Suprapubic skin (tissue), 4 donors: ENCODE results near the gene KIAA0825. TPM values are rescaled to one million over a fixed set of nuclear protein-coding genes. Genes with fewer than 3 reads are reported as not detected.
"Not testable (repeated sequence)": the region's sequence is repeated elsewhere in the genome, so short reads cannot be mapped to it uniquely, and the experiment has no call there.

ENCODE experiments used
- DNase-seq, 2 donors: peaks; one replicate each; pipeline ENCODE4 v3.0.0-alpha.2; 2019; ENCODE audit warnings: low spot score in 2 of 2
- H3K27ac ChIP-seq: fragments of 200-600 bp; sonication (generic); one replicate; pipeline ENCODE4 v1.5.1; 2019
- H3K27me3 ChIP-seq: fragments of 200-600 bp; sonication (generic); one replicate; pipeline ENCODE4 v1.5.1; 2019
- H3K36me3 ChIP-seq: fragments of 200-600 bp; sonication (generic); one replicate; pipeline ENCODE4 v1.5.1; 2019
- H3K4me1 ChIP-seq: fragments of 200-600 bp; sonication (generic); one replicate; pipeline ENCODE4 v1.5.1; 2019
- H3K4me3 ChIP-seq: fragments of 200-600 bp; sonication (generic); one replicate; pipeline ENCODE4 v1.5.1; 2019; ENCODE audit warnings: mild to moderate bottlenecking
- H3K9me3 ChIP-seq: fragments of 200-600 bp; sonication (generic); one replicate; pipeline ENCODE4 v1.5.1; 2019
- EP300 ChIP-seq: sonication (generic); formaldehyde crosslinking; IDR thresholded peaks from one replicate; pipeline ENCODE4 v1.6.1; 2017; ENCODE audit warnings: antibody characterized with exemption
- POLR2A ChIP-seq, 2 donors: fragments of 450-650 bp; IDR thresholded peaks; one replicate each; pipeline ENCODE4 v1.6.1; 2017; ENCODE audit warnings: antibody characterized with exemption in 2 of 2, mild to moderate bottlenecking in 2 of 2, moderate library complexity in 2 of 2
- POLR2AphosphoS5 ChIP-seq, 3 donors: sonication (generic); formaldehyde crosslinking; IDR thresholded peaks; one replicate each; pipeline ENCODE4 v1.6.1; 2017; ENCODE audit warnings: antibody characterized with exemption in 3 of 3
- WGBS: methylation state at CpG from one replicate; pipeline ENCODE4 v1.1.5; 2018; 5-methylcytosine and 5-hydroxymethylcytosine counted together
- total RNA-seq, 4 donors: library from RNA; depleted of rRNA; stranded (reverse); fragments of >200 nt; gene quantifications; one replicate each; pipeline ENCODE4 v1.1.0, GENCODE V29; 2016
- TF ChIP-seq, protein P1 (sequence below), 2 donors: fragments of 200-600 bp in 1 of 2; fragments of 450-650 bp in 1 of 2; sonication (generic) in 1 of 2; IDR thresholded peaks; one replicate each; pipeline ENCODE4 v1.5.1; 2016 to 2019; ENCODE audit warnings: antibody characterized with exemption in 2 of 2, mild to moderate bottlenecking in 1 of 2, moderate library complexity in 1 of 2

KIAA0825 gene
- total RNA-seq, 4 donors from 2014 or later = 3.4 to 5.8 (median 4.5) TPM

GRCh38 chr5:94360382-94361130 is 257.8 kb downstream of the KIAA0825 start:
- WGBS = 82% methylated on average over 4 of the region's 4 CpGs
- TF ChIP-seq, protein P1, sequence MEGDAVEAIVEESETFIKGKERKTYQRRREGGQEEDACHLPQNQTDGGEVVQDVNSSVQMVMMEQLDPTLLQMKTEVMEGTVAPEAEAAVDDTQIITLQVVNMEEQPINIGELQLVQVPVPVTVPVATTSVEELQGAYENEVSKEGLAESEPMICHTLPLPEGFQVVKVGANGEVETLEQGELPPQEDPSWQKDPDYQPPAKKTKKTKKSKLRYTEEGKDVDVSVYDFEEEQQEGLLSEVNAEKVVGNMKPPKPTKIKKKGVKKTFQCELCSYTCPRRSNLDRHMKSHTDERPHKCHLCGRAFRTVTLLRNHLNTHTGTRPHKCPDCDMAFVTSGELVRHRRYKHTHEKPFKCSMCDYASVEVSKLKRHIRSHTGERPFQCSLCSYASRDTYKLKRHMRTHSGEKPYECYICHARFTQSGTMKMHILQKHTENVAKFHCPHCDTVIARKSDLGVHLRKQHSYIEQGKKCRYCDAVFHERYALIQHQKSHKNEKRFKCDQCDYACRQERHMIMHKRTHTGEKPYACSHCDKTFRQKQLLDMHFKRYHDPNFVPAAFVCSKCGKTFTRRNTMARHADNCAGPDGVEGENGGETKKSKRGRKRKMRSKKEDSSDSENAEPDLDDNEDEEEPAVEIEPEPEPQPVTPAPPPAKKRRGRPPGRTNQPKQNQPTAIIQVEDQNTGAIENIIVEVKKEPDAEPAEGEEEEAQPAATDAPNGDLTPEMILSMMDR (IDR thresholded peaks at IDR 0.05) = no peak
- no peak for TF ChIP-seq EP300
- H3K36me3 ChIP-seq = no peaks in the 10 kb centered on the region
- no peak for DNase-seq
- H3K9me3 ChIP-seq = no peaks in the 10 kb centered on the region
- H3K4me3 ChIP-seq = no peak overlapping the region
- no peak overlapping the region for H3K27ac ChIP-seq
- H3K4me1 ChIP-seq = peaks cover 4% of the 10 kb centered on the region
- no peaks in the 10 kb centered on the region for H3K27me3 ChIP-seq

GRCh38 chr5:94359880-94360279 is 258.5 kb downstream of the KIAA0825 start:
- Histone ChIP-seq H3K36me3 (no peaks in the 10 kb centered on the region), H3K4me3 (no peak overlapping the region), H3K27me3 (no peaks in the 10 kb centered on the region), H3K4me1 (peaks cover 4% of the 10 kb centered on the region), H3K27ac (no peak overlapping the region), H3K9me3 (no peaks in the 10 kb centered on the region)
- WGBS = 96% methylated on average over 3 of the region's 3 CpGs
- no peak for TF ChIP-seq EP300
- TF ChIP-seq POLR2A (IDR thresholded peaks at IDR 0.05) = no peak
- no peak for TF ChIP-seq POLR2AphosphoS5 (IDR thresholded peaks at IDR 0.05)
- TF ChIP-seq, protein P1 (IDR thresholded peaks at IDR 0.05) = no peak
- DNase-seq = no peak

- Histone ChIP-seq H3K36me3 (no peaks in the 10 kb centered on the region), H3K27me3 (no peaks in the 10 kb centered on the region), H3K4me1 (no peaks in the 10 kb centered on the region), H3K9me3 (no peaks in the 10 kb centered on the region), H3K4me3 (no peak overlapping the region), H3K27ac (no peak overlapping the region)
- DNase-seq = no peak
- TF ChIP-seq EP300 (no peak), POLR2A (IDR thresholded peaks at IDR 0.05) (no peak), POLR2AphosphoS5 (IDR thresholded peaks at IDR 0.05) (no peak)
- TF ChIP-seq, protein P1 (IDR thresholded peaks at IDR 0.05) = no peak
These were observed 262.6 kb downstream of the KIAA0825 start for GRCh38 chr5:94355811-94356210.

DNA sequence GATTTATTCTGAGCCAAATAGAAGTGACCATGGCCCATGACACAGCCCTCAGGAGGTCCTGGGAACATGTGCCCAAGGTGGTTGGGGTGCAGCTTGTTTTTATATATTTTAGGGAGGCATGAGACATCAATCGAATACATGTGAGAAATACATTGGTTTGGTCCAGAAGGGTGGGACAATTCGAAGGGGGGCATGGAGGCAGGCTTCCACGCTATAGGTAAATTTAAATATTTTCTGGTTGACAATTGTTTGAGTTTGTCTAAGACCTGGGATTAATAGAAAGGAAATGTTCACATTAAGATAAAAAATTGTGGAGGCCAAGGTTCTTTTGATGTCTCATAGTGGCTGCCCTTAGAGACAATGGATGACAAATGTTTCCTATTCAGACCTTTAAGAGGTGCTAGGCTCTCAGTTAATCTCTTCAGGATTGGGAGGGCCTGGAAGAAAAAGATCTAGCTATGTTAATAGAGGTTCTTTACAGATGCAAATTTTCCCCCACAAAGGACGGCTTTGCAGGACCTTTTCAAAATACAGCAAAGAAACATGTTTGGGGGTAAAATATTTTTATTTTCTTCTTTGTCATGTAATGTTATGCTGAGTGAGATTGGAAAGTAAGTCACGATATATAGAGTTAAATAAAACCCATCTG is 263.4 kb downstream of the KIAA0825 start:
- WGBS = 76% methylated on average over 5 of the region's 5 CpGs
- not testable (repeated sequence) for H3K4me1 ChIP-seq, H3K4me3 ChIP-seq, H3K27me3 ChIP-seq, H3K9me3 ChIP-seq, H3K27ac ChIP-seq, H3K36me3 ChIP-seq, DNase-seq

- H3K4me3 ChIP-seq = no peak overlapping the region
- no peaks in the 10 kb centered on the region for H3K4me1 ChIP-seq
- no peaks in the 10 kb centered on the region for H3K27me3 ChIP-seq
- no peaks in the 10 kb centered on the region for H3K9me3 ChIP-seq
- no peak overlapping the region for H3K27ac ChIP-seq
- no peak for DNase-seq
- WGBS = 97% methylated on average over 4 of the region's 4 CpGs
- TF ChIP-seq, protein P1 (IDR thresholded peaks at IDR 0.05) = no peak
- TF ChIP-seq POLR2AphosphoS5 (IDR thresholded peaks at IDR 0.05) (no peak), POLR2A (IDR thresholded peaks at IDR 0.05) (no peak), EP300 (no peak)
- H3K36me3 ChIP-seq = no peaks in the 10 kb centered on the region
These were observed 264.8 kb downstream of the KIAA0825 start for GRCh38 chr5:94353605-94354004.
